Measurements from ENCODE around the gene PTCHD1. TPM values are rescaled to one million over a fixed set of nuclear protein-coding genes. Genes with fewer than 3 reads are reported as not detected.

PTCHD1 gene
- total and polyA plus RNA-seq, 2 of the 4 experiments (the other 2 are of a cell fraction): not detected

DNA sequence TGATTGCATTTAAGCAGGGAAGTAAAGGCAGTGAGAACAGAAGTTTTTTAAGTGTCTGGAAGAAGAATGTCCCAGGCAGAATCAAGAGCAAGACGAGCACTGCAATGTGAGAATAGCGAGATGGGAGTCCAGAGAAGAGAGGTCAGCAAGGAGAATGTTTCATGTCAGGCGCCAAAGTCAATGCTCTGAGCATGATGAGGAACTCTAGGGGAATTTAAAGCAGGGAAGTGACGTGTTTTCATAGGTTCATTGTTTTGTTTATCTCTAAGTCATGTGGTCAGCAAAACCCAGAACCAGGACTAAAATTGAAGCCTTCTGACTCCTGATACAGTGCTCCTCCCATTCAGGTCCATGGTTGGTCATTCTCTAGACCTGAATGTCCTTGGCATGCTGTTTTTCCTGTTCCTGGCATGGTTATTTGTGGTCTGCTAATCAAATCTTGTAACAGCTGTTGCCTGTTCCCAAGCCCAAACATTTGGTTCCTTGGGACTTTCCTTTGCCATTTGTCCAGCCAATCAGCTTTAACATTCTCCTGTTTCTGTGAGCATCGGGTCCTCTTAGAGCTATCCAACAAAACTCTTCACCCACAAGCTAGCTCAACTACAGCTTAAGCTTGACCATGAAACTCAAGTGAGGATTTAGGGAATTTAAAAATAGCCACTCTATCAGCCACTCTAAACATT is 37.7 kb downstream of the PTCHD1 start:
- H3K27ac ChIP-seq (ENCODE audit: insufficient read depth, low read length): no peak overlapping the region
- CTCF ChIA-PET: no interaction called here

More for the DNA sequence above, 37.7 kb downstream of the PTCHD1 start:
- no peak overlapping the region for H3K4ac ChIP-seq (ENCODE audit: low read depth, low read length)
- H4K5ac ChIP-seq (ENCODE audit: low read depth, low read length): no peak overlapping the region
- DNase-seq (no peak), ATAC-seq (ENCODE audit: low read depth) (no peak)
- dilution Hi-C loops (cut with HindIII; ENCODE audit: low sequenced_read_pairs, unreplicated experiment) (no loop called here), in situ Hi-C loops (cut with MboI; ENCODE audit: low sequenced_read_pairs) (no loop called here), intact Hi-C loops (cut with micrococcal nuclease) (no loop called here)
- POLR2A ChIA-PET (ENCODE audit: unreplicated experiment): no interaction called here
- H3K4me3 ChIP-seq (ENCODE audit: insufficient read depth, low read depth, low read length): no peak overlapping the region
- no peak overlapping the region for H2BK15ac ChIP-seq (ENCODE audit: low read depth, low read length)
- H3K9me1 ChIP-seq (ENCODE audit: insufficient read depth, low read length): no peaks in the 10 kb centered on the region
- H3K9me3 ChIP-seq (ENCODE audit: control insufficient read depth, insufficient read depth, low read length): no peaks in the 10 kb centered on the region
- no TSS peak for BruUV-seq (replicated peaks)
- 48% methylated on average over 4 of the region's 5 CpGs; no CpG with 5 or more reads in 1 of the 2 experiments for WGBS, 2 experiments (ENCODE audit: extremely low coverage in 2 of 2, insufficient read length in 1 of 2)
- no peak overlapping the region for H2AK9ac ChIP-seq (replicated peaks; ENCODE audit: low read depth, low read length, poor library complexity)
- H2AK5ac ChIP-seq (ENCODE audit: low read depth, low read length): no peak overlapping the region
- H3K36me3 ChIP-seq (ENCODE audit: control insufficient read depth, insufficient read depth, low read length): no peaks in the 10 kb centered on the region
- H2AFZ ChIP-seq (replicated peaks; ENCODE audit: low read length, poor library complexity): no peak overlapping the region
- no peak overlapping the region for H2BK5ac ChIP-seq (ENCODE audit: low read depth, low read length, poor library complexity, severe bottlenecking)
- H4K8ac ChIP-seq (ENCODE audit: low read depth in 2 of 2, low read length in 2 of 2): no peak overlapping the region
- H3K14ac ChIP-seq (replicated peaks; ENCODE audit: low read depth, low read length): no peak overlapping the region
- no peak overlapping the region for H3K9ac ChIP-seq (ENCODE audit: low read depth, low read length)
- H3K4me1 ChIP-seq (ENCODE audit: control insufficient read depth, insufficient read depth, low read length): no peaks in the 10 kb centered on the region
- no peak overlapping the region for H3K18ac ChIP-seq (ENCODE audit: low read depth, low read length)
- no peak overlapping the region for H2BK20ac ChIP-seq (ENCODE audit: low read depth, low read length)
- H3K27me3 ChIP-seq (ENCODE audit: control insufficient read depth, insufficient read depth, low read length): no peaks in the 10 kb centered on the region
- no peak overlapping the region for H3K4me2 ChIP-seq (ENCODE audit: low read depth, low read length)
- no peak for TF ChIP-seq CHD1 (IDR thresholded peaks at IDR 0.05; ENCODE audit: low read depth, low read length)
- TF ChIP-seq MAFK (IDR thresholded peaks at IDR 0.05; ENCODE audit: low read depth, low read length): no peak
- no peak for TF ChIP-seq MXI1 (IDR thresholded peaks at IDR 0.05; ENCODE audit: borderline replicate concordance, low read depth, low read length)
- no peak for TF ChIP-seq CTCF (conservative IDR thresholded peaks at IDR 0.05; ENCODE audit: low read depth, low read length)
- no peak for TF ChIP-seq BHLHE40 (IDR thresholded peaks at IDR 0.05; ENCODE audit: low read depth, low read length)
- TF ChIP-seq MAZ (IDR thresholded peaks at IDR 0.05; ENCODE audit: borderline replicate concordance, low read depth, low read length): no peak
- no peak for TF ChIP-seq ELK1 (IDR thresholded peaks at IDR 0.05; ENCODE audit: borderline replicate concordance, low read depth, low read length)
- no peak for TF ChIP-seq FOS (IDR thresholded peaks at IDR 0.05; ENCODE audit: low read depth, low read length)
- no peak for TF ChIP-seq SMC3 (IDR thresholded peaks at IDR 0.05; ENCODE audit: low read depth, low read length)
- TF ChIP-seq NFE2L2 (IDR thresholded peaks at IDR 0.05; ENCODE audit: low read depth, low read length): no peak
- TF ChIP-seq RCOR1 (IDR thresholded peaks at IDR 0.05; ENCODE audit: insufficient replicate concordance, low read length): no peak
- TF ChIP-seq, protein P1, sequence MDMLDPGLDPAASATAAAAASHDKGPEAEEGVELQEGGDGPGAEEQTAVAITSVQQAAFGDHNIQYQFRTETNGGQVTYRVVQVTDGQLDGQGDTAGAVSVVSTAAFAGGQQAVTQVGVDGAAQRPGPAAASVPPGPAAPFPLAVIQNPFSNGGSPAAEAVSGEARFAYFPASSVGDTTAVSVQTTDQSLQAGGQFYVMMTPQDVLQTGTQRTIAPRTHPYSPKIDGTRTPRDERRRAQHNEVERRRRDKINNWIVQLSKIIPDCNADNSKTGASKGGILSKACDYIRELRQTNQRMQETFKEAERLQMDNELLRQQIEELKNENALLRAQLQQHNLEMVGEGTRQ (IDR thresholded peaks at IDR 0.05; ENCODE audit: low read depth, low read length): no peak
- TF ChIP-seq RFX5 (IDR thresholded peaks at IDR 0.05; ENCODE audit: low read depth, low read length): no peak
- H2BK120ac ChIP-seq (ENCODE audit: low read depth, low read length): no peak overlapping the region
- H3K56ac ChIP-seq (ENCODE audit: extremely low read depth, insufficient read depth, low read length): no peak overlapping the region
- no peak overlapping the region for H3K23ac ChIP-seq (ENCODE audit: low read depth, low read length)
- H4K20me1 ChIP-seq (ENCODE audit: insufficient read depth, low read length): no peaks in the 10 kb centered on the region
- H4K91ac ChIP-seq (ENCODE audit: insufficient read depth, low read depth, low read length): no peak overlapping the region
- H3K79me1 ChIP-seq (ENCODE audit: low read depth in 1 of 2, low read length in 2 of 2): no peaks in the 10 kb centered on the region
